Esophagus squamous epithelium (tissue), 4 donors: ENCODE data around the gene NLRP8.

Experiments
- POLR2A ChIP-seq, 4 donors: fragments of 450-650 bp; IDR thresholded peaks; one replicate each; pipeline ENCODE4 v1.6.1; 2017; ENCODE audit warnings: antibody characterized with exemption in 4 of 4, mild to moderate bottlenecking in 4 of 4, moderate library complexity in 3 of 4
- TF ChIP-seq, protein P1 (sequence below), 6 experiments: fragments of 450-650 bp in 4 of 6; fragments of 200-600 bp in 2 of 6; sonication (generic) in 2 of 6; IDR thresholded peaks; one replicate each; pipeline ENCODE4 v1.5.1; 2016 to 2019; ENCODE audit warnings: antibody characterized with exemption in 6 of 6, mild to moderate bottlenecking in 4 of 6, moderate library complexity in 4 of 6

DNA sequence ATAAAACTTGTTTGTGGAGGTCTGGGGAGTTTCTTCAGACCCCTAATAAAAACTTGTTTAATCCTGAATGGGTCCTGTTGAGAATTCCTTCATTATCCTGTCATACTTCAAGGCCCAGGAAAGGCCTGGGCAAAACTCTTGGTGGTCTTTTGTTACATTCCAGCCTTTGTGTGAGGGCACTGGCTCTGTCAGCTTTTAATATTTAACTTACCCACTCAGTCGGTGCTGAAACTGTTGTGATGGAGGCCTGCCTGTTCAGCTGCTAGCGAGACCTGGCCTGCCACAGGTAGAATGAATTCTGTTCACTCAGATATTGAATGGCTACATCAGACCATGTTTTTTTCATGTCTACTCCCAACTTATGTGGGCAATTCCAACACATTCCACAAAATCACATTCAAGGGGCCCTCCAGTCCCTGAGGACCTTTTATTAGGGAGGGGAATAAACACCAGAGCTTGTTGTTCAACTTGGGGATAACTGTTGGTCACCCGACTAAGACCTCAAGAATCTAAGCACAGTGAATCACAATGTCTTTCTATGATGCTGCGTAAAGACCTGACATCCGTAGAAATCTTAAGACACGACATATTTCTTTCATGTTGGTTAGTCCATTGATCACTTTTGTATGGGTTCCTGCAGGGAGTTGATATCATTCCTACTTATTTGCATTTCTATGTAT lies 12.5 kb downstream of the NLRP8 start:
- TF ChIP-seq, protein P1, sequence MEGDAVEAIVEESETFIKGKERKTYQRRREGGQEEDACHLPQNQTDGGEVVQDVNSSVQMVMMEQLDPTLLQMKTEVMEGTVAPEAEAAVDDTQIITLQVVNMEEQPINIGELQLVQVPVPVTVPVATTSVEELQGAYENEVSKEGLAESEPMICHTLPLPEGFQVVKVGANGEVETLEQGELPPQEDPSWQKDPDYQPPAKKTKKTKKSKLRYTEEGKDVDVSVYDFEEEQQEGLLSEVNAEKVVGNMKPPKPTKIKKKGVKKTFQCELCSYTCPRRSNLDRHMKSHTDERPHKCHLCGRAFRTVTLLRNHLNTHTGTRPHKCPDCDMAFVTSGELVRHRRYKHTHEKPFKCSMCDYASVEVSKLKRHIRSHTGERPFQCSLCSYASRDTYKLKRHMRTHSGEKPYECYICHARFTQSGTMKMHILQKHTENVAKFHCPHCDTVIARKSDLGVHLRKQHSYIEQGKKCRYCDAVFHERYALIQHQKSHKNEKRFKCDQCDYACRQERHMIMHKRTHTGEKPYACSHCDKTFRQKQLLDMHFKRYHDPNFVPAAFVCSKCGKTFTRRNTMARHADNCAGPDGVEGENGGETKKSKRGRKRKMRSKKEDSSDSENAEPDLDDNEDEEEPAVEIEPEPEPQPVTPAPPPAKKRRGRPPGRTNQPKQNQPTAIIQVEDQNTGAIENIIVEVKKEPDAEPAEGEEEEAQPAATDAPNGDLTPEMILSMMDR (IDR thresholded peaks at IDR 0.05) = no peak
- TF ChIP-seq POLR2A (IDR thresholded peaks at IDR 0.05) = no peak
